ENCODE data around the gene GNPDA1.

- TF ChIP-seq CTCF (IDR thresholded peaks at IDR 0.05; ENCODE audit: poor library complexity, severe bottlenecking) (no peak), EZH2 (IDR thresholded peaks at IDR 0.05; ENCODE audit: borderline replicate concordance, insufficient read depth, low read length, poor library complexity, severe bottlenecking) (no peak), POLR2AphosphoS5 (IDR thresholded peaks at IDR 0.05) (no peak), EP300 (conservative IDR thresholded peaks at IDR 0.05; ENCODE audit: poor library complexity, severe bottlenecking) (no peak), REST (IDR thresholded peaks at IDR 0.05; ENCODE audit: borderline replicate concordance) (no peak), MXI1 (conservative IDR thresholded peaks at IDR 0.05; ENCODE audit: poor library complexity, severe bottlenecking) (no peak)
These were observed 34.4 kb downstream of the GNPDA1 start for GRCh38 chr5:141978389-141978788.

All from neural cell (in vitro differentiated cells).